GM12875 (cell line): Measurements from ENCODE around the gene EPHB2.

Experiments
- H3K4me3 ChIP-seq: one replicate; pipeline ENCODE4 v1.5.1; 2011; ENCODE audit warnings: low read depth, low read length, control low read depth
- TF ChIP-seq, protein P1 (sequence below): IDR thresholded peaks from 2 replicates; pipeline ENCODE4 v1.5.1; 2011; ENCODE audit warnings: low read depth, mild to moderate bottlenecking, control low read depth, inconsistent platforms, low read length, moderate library complexity, borderline replicate concordance; ENCODE audit not compliant: insufficient read depth

EPHB2 gene

DNA sequence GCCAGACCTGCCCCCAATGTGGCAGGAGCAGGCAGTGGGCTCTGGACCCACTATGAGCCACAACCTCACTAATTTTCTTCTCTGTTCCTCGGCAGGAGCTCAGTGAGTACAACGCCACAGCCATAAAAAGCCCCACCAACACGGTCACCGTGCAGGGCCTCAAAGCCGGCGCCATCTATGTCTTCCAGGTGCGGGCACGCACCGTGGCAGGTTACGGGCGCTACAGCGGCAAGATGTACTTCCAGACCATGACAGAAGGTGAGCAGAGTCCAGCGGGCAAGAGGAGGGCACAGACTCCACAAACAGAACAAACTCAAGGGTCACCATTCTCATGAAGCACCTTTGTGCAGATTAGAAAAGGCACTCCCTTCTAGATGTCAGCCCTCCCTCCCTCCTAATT is 182.2 kb downstream of the EPHB2 start:
- TF ChIP-seq, protein P1, sequence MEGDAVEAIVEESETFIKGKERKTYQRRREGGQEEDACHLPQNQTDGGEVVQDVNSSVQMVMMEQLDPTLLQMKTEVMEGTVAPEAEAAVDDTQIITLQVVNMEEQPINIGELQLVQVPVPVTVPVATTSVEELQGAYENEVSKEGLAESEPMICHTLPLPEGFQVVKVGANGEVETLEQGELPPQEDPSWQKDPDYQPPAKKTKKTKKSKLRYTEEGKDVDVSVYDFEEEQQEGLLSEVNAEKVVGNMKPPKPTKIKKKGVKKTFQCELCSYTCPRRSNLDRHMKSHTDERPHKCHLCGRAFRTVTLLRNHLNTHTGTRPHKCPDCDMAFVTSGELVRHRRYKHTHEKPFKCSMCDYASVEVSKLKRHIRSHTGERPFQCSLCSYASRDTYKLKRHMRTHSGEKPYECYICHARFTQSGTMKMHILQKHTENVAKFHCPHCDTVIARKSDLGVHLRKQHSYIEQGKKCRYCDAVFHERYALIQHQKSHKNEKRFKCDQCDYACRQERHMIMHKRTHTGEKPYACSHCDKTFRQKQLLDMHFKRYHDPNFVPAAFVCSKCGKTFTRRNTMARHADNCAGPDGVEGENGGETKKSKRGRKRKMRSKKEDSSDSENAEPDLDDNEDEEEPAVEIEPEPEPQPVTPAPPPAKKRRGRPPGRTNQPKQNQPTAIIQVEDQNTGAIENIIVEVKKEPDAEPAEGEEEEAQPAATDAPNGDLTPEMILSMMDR, result no peak

DNA sequence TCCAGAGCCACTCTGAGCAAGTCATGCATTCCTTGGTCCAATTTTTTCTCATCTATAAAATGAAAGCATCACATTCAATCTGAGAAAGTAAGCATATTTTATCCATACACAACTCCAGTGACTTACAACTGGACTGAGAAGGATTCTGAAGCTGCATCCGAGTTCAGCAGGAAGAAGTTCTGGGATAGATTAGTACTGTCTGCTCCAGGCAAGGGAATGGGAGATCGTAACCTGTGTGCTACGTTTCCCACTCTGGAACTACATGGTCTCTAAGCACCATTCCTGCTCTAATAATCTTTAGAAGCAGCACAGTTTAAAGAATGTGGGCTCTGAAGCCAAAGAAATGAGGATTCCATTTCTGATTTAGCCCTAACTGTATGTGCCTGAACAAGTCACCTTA is 182.7 kb downstream of the EPHB2 start:
- TF ChIP-seq, protein P1, result no peak

More for the DNA sequence above, 182.2 kb downstream of the EPHB2 start:
- no peak overlapping the region for H3K4me3 ChIP-seq

DNA sequence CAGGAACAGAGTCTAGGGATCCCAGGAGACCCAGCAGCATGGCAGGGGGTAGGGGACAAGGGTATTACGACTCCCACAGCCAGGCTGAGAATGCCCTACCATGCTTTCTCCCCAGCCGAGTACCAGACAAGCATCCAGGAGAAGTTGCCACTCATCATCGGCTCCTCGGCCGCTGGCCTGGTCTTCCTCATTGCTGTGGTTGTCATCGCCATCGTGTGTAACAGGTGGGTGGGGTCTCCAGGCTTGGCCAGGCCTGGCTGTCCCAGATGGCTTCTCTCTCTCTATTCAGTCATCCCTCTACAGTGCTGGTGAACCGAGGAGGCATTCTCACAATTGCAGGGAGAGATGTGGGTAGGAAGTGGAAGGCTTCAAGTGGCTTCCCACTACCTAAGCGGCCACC is 184.7 kb downstream of the EPHB2 start:
- TF ChIP-seq, protein P1, result no peak
- no peak overlapping the region for H3K4me3 ChIP-seq

More for the DNA sequence above, 182.7 kb downstream of the EPHB2 start:
- H3K4me3 ChIP-seq, result no peak overlapping the region

DNA sequence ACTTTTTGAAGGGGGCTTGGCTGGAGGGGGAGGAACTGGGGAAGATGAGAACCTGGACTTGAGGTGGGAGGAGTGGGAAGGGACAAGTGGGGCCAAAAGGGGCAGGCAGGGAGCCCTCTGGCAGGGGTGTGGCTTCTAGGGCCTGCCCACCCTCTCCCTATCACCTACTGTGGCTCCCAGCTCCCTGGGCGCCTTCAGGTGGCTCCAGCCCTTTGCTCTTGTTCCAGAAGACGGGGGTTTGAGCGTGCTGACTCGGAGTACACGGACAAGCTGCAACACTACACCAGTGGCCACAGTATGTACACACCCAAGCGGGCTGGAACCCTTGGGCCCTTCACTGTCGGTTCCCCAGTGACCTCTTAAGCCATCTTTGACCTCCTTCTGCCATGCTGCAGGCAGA is 185.5 kb downstream of the EPHB2 start:
- TF ChIP-seq, protein P1, result no peak
- H3K4me3 ChIP-seq, result no peak overlapping the region

DNA sequence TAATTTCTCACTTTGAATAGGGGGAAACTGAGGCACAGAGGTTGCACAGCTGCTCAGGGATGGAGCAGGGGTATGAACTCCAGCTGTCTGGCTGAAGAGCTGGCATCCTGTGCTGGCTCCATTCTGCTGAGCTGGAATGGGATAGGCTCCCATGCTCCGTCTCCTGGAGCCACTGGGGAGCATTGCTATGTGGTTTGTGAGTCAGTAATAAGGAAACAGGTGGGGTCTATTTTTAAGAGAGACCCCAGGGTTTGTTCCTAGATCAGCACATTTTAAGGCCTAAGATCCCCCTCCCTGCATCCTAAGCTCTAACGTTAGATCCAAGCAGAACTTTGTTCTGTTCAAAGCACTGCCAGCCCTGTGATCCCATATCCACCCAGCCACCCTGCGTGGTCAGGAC is 189.8 kb downstream of the EPHB2 start:
- TF ChIP-seq, protein P1, result no peak
- no peak overlapping the region for H3K4me3 ChIP-seq

DNA sequence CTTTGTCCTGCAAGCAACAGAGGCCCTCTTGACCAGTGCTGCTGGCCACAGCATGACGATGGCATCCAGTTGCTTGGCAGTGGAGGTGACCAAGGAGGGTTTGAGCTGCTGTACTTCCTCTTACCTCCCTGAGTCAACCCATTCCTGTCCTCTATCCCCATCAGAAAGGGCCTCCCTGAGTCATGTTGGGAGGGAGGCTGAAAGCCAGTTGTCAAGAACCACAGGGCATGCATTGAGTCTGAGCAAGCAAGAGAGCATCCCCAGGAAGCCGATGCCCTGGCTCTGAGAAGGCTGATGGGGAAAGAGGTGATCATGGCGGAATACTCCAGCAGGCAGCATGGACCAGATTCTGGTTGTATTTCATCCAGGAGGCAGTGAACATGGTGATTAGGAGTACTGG is 192.5 kb downstream of the EPHB2 start:
- no peak overlapping the region for H3K4me3 ChIP-seq
- TF ChIP-seq, protein P1, result no peak

DNA sequence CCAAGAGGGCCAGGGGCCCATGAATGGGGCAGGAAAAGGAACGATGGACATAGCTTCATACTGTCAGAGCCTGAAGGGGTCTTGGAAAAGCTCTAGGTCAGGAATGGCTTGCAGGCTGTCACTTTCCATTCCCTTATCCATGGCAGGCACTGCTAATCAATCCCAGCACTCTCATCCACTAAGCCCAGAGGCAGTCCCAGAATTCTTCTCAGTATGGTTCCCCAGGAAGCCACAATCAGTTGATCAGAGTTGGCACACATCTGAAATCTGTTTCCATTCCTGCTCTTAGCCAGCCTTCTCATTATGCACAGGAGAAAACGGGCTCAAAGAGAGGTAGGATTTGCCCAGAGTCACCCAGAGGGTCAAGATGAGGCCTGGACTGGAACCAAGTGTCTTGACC is 196.3 kb downstream of the EPHB2 start:
- TF ChIP-seq, protein P1, result no peak

More for the DNA sequence above, 196.3 kb downstream of the EPHB2 start:
- no peak overlapping the region for H3K4me3 ChIP-seq
